ENCODE measurements around the gene HSBP1. TPM values are rescaled to one million over a fixed set of nuclear protein-coding genes. Genes with fewer than 3 reads are reported as not detected.

HSBP1 gene
- total and polyA plus RNA-seq, 2 of the 8 experiments (the other 6 are each of a cell fraction or from before 2014, with no cell fraction given): 78.4 to 219 TPM

DNA sequence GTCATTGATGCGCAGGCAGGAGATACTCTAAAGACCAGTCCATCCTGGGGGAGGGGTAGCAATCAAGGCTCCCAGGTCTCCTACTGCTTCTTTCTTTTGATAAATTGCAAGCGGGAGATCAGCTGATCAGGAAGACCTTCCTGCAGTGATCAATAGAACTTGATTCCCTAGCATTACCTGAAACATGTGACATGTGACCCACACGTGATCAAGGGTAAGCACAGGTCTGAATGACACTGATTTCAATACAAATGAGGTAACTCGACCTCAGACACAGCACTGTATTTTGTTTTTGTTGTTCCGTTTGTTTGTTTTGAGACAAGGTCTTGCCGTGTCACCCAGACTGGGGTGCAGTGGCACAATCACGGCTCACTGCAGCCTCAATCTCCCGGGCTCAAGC lies 51.5 kb downstream of the HSBP1 start:
- peak overlapping the region; percentile 11; the same call in 1 of the 2 replicates for H2AK5ac ChIP-seq (ENCODE audit: low read depth, low read length)
- H3K56ac ChIP-seq (replicated peaks; ENCODE audit: insufficient read length, low read depth, low read length): no peak overlapping the region
- no peak overlapping the region for H3K4me3 ChIP-seq (ENCODE audit: extremely low read depth in 1 of 4, insufficient read depth in 2 of 4, low read depth in 3 of 4, low read length in 4 of 4)
- H2AFZ ChIP-seq (ENCODE audit: low read length): 0 out of 2 replicates have a peak overlapping the region, but pooled peaks have one; percentile 16
- no peak overlapping the region for H4K8ac ChIP-seq (ENCODE audit: extremely low read depth, insufficient read depth, low read length)
- H3K23me2 ChIP-seq (ENCODE audit: low read depth, low read length): no peaks in the 10 kb centered on the region
- DNase-seq (ENCODE audit: low read depth in 1 of 2, low spot score in 2 of 2) (no peak), FAIRE-seq (peak; percentile 66)
- no peaks in the 10 kb centered on the region for H3K27me3 ChIP-seq (replicated peaks in 1 of 4; ENCODE audit: control insufficient read depth in 3 of 4, extremely low read depth in 1 of 4, insufficient read depth in 3 of 4, low read length in 3 of 4)
- no peak overlapping the region for H2BK15ac ChIP-seq (ENCODE audit: low read length)
- 83% methylated on average over 8 of the region's 8 CpGs; no CpG with 5 or more reads in 1 of the 2 experiments for WGBS, 2 experiments (ENCODE audit: extremely low coverage in 1 of 2, insufficient coverage in 1 of 2, insufficient read length in 1 of 2, insufficient replicate concordance in 2 of 2, low coverage in 1 of 2, low lambda C conversion rate in 2 of 2, missing lambda C conversion rate in 1 of 2)
- H2BK12ac ChIP-seq (ENCODE audit: low read depth, low read length): no peak overlapping the region
- no peak overlapping the region; a peak in 1 of 4 replicates for H3K4me2 ChIP-seq (ENCODE audit: insufficient read depth in 1 of 2, low read depth in 2 of 2, low read length in 2 of 2)
- no peak overlapping the region for H2BK5ac ChIP-seq (ENCODE audit: low read depth, low read length)
- no peak overlapping the region for H3K18ac ChIP-seq (ENCODE audit: extremely low read depth, low read length)
- no peaks in the 10 kb centered on the region for H3K36me3 ChIP-seq (ENCODE audit: control insufficient read depth in 2 of 4, insufficient read depth in 4 of 4, low read length in 3 of 4)
- no peak overlapping the region for H3K27ac ChIP-seq (ENCODE audit: low read depth, low read length)
- no peaks in the 10 kb centered on the region for H4K20me1 ChIP-seq (replicated peaks in 1 of 2; ENCODE audit: control insufficient read depth in 1 of 2, insufficient read depth in 2 of 2, low read length in 2 of 2)
- H3K9me3 ChIP-seq (ENCODE audit: insufficient read depth in 2 of 2, low read depth in 1 of 2, low read length in 1 of 2): 0 out of 4 replicates have a peak, but pooled peaks cover 0 to 4% of the 10 kb centered on the region in 2 experiments
- TF ChIP-seq KDM1A (IDR thresholded peaks at IDR 0.05; ENCODE audit: borderline replicate concordance, low read length): no peak
- TF ChIP-seq TBP (IDR thresholded peaks at IDR 0.05; ENCODE audit: low read depth, low read length): no peak
- TF ChIP-seq POU5F1 (IDR thresholded peaks at IDR 0.05; ENCODE audit: low read depth, low read length): no peak
- TF ChIP-seq, protein P1, sequence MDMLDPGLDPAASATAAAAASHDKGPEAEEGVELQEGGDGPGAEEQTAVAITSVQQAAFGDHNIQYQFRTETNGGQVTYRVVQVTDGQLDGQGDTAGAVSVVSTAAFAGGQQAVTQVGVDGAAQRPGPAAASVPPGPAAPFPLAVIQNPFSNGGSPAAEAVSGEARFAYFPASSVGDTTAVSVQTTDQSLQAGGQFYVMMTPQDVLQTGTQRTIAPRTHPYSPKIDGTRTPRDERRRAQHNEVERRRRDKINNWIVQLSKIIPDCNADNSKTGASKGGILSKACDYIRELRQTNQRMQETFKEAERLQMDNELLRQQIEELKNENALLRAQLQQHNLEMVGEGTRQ (IDR thresholded peaks at IDR 0.05; ENCODE audit: low read length): 0 out of 2 replicates have a peak, but pooled peaks have one; percentile 34
- no peak for TF ChIP-seq YY1 (IDR thresholded peaks at IDR 0.05; ENCODE audit: low read depth, low read length)
- TF ChIP-seq EGR1 (IDR thresholded peaks at IDR 0.05; ENCODE audit: borderline replicate concordance, low read depth, low read length): no peak
- no peak overlapping the region for H2BK20ac ChIP-seq (ENCODE audit: low read length)
- no peak overlapping the region for H4K91ac ChIP-seq (replicated peaks; ENCODE audit: insufficient read length, low read length)
- no peak overlapping the region for H3K14ac ChIP-seq (ENCODE audit: insufficient read length)
- H3K9ac ChIP-seq (replicated peaks in 1 of 4; ENCODE audit: extremely low read depth in 1 of 4, low read depth in 3 of 4, low read length in 3 of 4): no peak overlapping the region
- H3K4ac ChIP-seq (replicated peaks; ENCODE audit: insufficient read length, low read depth, low read length): no peak overlapping the region
- peaks cover 0 to 8% (median 3%) of the 10 kb centered on the region in 4 experiments; a peak in 5 of 7 replicates for H3K4me1 ChIP-seq (replicated peaks in 1 of 4; ENCODE audit: control insufficient read depth in 3 of 4, insufficient read depth in 4 of 4, low read length in 3 of 4)
- POLR2A ChIA-PET (ENCODE audit: partially characterized antibody): no interaction called here
- H3K23ac ChIP-seq (ENCODE audit: insufficient read length): no peak overlapping the region
- CTCF ChIA-PET (ENCODE audit: partially characterized antibody): interaction anchor here (1.1 to 3.2 kb wide), 2 partner anchors 27 to 33 kb away, joined by 3 to 18 read pairs; no protein-coding TSS in a partner anchor
- no peak overlapping the region for H2BK120ac ChIP-seq (replicated peaks; ENCODE audit: low read depth, low read length)
- H3K79me1 ChIP-seq (ENCODE audit: low read depth, low read length): no peaks in the 10 kb centered on the region
- no peak overlapping the region for H4K5ac ChIP-seq (ENCODE audit: insufficient read length, low read depth, low read length)
- H3K79me2 ChIP-seq (ENCODE audit: control insufficient read depth in 1 of 2, insufficient read depth in 2 of 2, low read length in 2 of 2): no peaks in the 10 kb centered on the region

Measured in H1 (cell line).